Right lobe of liver (tissue), 6 donors: Measurements from ENCODE around the gene CTNND2. TPM values are rescaled to one million over a fixed set of nuclear protein-coding genes. Genes with fewer than 3 reads are reported as not detected.

Source experiments
- ATAC-seq, 4 donors: fragments of 200-7000 bp; cut with Tn5 transposase; one replicate each; pipeline ENCODE4 v1.9.1; 2020; ENCODE audit warnings: mild to moderate bottlenecking in 4 of 4, moderate library complexity in 4 of 4
- DNase-seq, 3 donors: peaks; one replicate each; pipeline ENCODE4 v3.0.0-alpha.2; 2020
- H3K27ac ChIP-seq, 3 donors: fragments of 200-600 bp; one replicate each; pipeline ENCODE4 v1.8.0; 2022
- H3K27me3 ChIP-seq, 2 donors: fragments of 200-600 bp; one replicate each; pipeline ENCODE4 v1.8.0; 2022
- H3K36me3 ChIP-seq, 4 donors: fragments of 200-600 bp; sonication (generic) in 1 of 4; one replicate each; pipeline versions ENCODE4 v1.5.1 to v1.8.0; 2017 to 2022; ENCODE audit warnings: control low read depth in 1 of 4
- H3K4me1 ChIP-seq, 4 donors: fragments of 200-600 bp; sonication (generic) in 1 of 4; one replicate each; pipeline versions ENCODE4 v1.5.1 to v1.8.0; 2017 to 2022; ENCODE audit warnings: control low read depth in 1 of 4
- H3K4me3 ChIP-seq, 3 donors: fragments of 200-600 bp; one replicate each; pipeline ENCODE4 v1.8.0; 2022
- H3K9me3 ChIP-seq, 4 donors: fragments of 200-600 bp; sonication (generic) in 1 of 4; one replicate each; pipeline versions ENCODE4 v1.5.1 to v1.8.0; 2017 to 2022; ENCODE audit warnings: control low read depth in 1 of 4
- CTCF ChIP-seq, 4 donors: fragments of 200-600 bp in 3 of 4; fragments of 450-650 bp in 1 of 4; IDR thresholded peaks; one replicate each; pipeline versions ENCODE4 v1.5.1 to v1.8.0; 2016 to 2022; ENCODE audit warnings: antibody characterized with exemption in 4 of 4, mild to moderate bottlenecking in 2 of 4
- POLR2A ChIP-seq: fragments of 450-650 bp; IDR thresholded peaks from one replicate; pipeline ENCODE4 v1.6.1; 2017; ENCODE audit warnings: antibody characterized with exemption, mild to moderate bottlenecking
- WGBS: methylation state at CpG from one replicate; pipeline ENCODE4 v1.1.6; 2018; ENCODE audit warnings: low coverage, low lambda C conversion rate; ENCODE audit not compliant: insufficient coverage; ENCODE audit errors: missing lambda C conversion rate; 5-methylcytosine and 5-hydroxymethylcytosine counted together
- intact Hi-C, 2 donors: fragments of 100-400 bp; cut with DNase I; formaldehyde crosslinking; loops; one replicate each; pipeline versions ENCODE4 v1.11.2 to v1.14.1; 2022
- total RNA-seq, 6 experiments: library from RNA; depleted of rRNA in 2 of 6; stranded (reverse); fragments of >200 nt in 2 of 6; fragmentation: NEBNext Ultra II Directional in 3 of 6; extraction: Animal tissue kit (Norgen Biotek cat#: 25700) in 3 of 6; gene quantifications; one replicate each; pipeline versions ENCODE4 v1.1.0 to v1.2.4, GENCODE V29; 2016 to 2023
- donor health status: DM: no; HTN: yes; CAD: no.
- donor health status: DM: no; HTN: no; CAD: no.
- donor health status: DM: no; HTN: no; CAD: no.
- donor health status: DM: no; HTN: yes; CAD: no.
- donor health status: DM: no; HTN: yes; CAD: no.

CTNND2 gene
- total RNA-seq, 6 experiments from 2014 or later: 0.06 to 1.5 (median 1.1) TPM

DNA sequence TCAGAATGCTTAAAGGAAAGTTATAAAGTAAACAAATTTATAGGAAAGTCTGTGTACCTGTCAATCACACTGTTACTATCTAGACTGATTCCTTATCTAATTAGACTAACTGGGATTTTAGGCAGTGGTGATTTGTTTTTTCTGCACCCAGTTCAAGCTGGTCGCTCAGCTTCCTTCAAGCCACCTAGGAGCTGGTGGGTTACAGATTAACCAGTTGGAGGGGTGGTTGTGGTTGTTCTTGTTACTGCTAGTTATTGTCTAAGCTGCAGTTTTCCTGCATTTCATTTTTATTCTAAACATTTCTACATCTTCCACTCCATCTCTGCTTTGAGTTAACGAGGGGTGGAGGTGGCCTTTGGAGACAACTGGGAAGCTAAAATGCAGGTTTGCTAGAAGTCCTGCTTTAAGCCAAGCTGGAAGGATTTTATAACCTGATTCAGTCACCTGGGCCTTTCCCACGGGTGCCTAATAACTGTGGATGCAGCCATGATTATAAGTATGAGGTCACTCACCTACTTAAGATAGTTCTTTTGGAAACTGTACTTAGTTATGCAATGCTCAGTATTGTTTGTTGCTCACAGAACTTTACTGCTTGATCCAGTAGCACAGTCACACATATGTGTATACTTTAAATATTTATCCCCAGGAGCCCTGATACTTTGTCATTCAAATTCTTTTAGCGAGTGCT, 839.3 kb downstream of the CTNND2 start:
- no peak for ATAC-seq
- 51% methylated on average over 4 of the region's 4 CpGs for WGBS
- Histone ChIP-seq H3K36me3 (no peaks in the 10 kb centered on the region), H3K27ac (no peak overlapping the region), H3K4me1 (no peaks in the 10 kb centered on the region), H3K4me3 (no peak overlapping the region), H3K9me3 (no peaks in the 10 kb centered on the region), H3K27me3 (no peaks in the 10 kb centered on the region)
- no peak for TF ChIP-seq CTCF (IDR thresholded peaks at IDR 0.05)
- TF ChIP-seq POLR2A: no peak
- DNase-seq: no peak
- intact Hi-C loops: no loop called here

DNA sequence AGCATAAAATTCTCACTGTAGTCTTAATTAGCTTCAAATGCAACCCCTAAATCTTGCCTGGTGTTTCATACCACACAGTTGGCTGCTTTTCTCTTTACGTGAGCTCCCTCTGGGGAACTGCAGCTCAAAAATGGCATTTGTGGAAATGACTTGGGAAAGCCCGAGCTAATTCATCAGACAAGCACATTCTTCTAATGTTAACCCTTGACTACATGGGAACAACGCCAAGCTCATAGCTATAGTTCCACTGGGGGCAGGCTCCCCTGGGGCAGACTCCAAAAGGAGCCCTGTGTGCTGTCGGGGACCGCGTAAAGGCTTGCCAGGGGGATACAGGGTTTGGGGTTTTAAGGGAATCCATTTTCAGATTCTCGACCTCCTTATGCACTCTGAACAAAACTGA, 841.8 kb downstream of the CTNND2 start:
- no peak for DNase-seq
- 36% methylated on average over 4 of the region's 7 CpGs for WGBS
- Histone ChIP-seq H3K4me1 (no peaks in the 10 kb centered on the region), H3K4me3 (no peak overlapping the region), H3K36me3 (no peaks in the 10 kb centered on the region), H3K27me3 (no peaks in the 10 kb centered on the region), H3K27ac (no peak overlapping the region), H3K9me3 (no peaks in the 10 kb centered on the region)
- TF ChIP-seq POLR2A (no peak), CTCF (IDR thresholded peaks at IDR 0.05) (no peak)
- intact Hi-C loops: no loop called here
- ATAC-seq: no peak

- Histone ChIP-seq H3K27ac (no peak overlapping the region), H3K27me3 (no peaks in the 10 kb centered on the region), H3K4me3 (no peak overlapping the region), H3K36me3 (no peaks in the 10 kb centered on the region), H3K9me3 (no peaks in the 10 kb centered on the region), H3K4me1 (no peaks in the 10 kb centered on the region)
- WGBS: 66% methylated on average over 2 of the region's 2 CpGs
- ATAC-seq (no peak), DNase-seq (no peak)
- intact Hi-C loops: no loop called here
- TF ChIP-seq CTCF (IDR thresholded peaks at IDR 0.05) (no peak), POLR2A (no peak)
Observed at GRCh38 chr5:11056560-11056959, 847.7 kb downstream of the CTNND2 start.

- no peak overlapping the region for H3K27ac ChIP-seq
- H3K4me3 ChIP-seq: no peak overlapping the region
- no peaks in the 10 kb centered on the region for H3K27me3 ChIP-seq
- TF ChIP-seq CTCF (IDR thresholded peaks at IDR 0.05): no peak
- no peak for TF ChIP-seq POLR2A
- DNase-seq (no peak), ATAC-seq (no peak)
- H3K9me3 ChIP-seq: no peaks in the 10 kb centered on the region
- 55% methylated on average over 3 of the region's 3 CpGs for WGBS
- no peaks in the 10 kb centered on the region for H3K4me1 ChIP-seq
- H3K36me3 ChIP-seq: no peaks in the 10 kb centered on the region
- intact Hi-C loops: no loop called here
Observed at GRCh38 chr5:11054014-11054413, 850.2 kb downstream of the CTNND2 start.

GRCh38 chr5:11052871-11053270, 851.4 kb downstream of the CTNND2 start:
- H3K9me3 ChIP-seq: no peaks in the 10 kb centered on the region
- no peak overlapping the region for H3K27ac ChIP-seq
- intact Hi-C loops: no loop called here
- H3K27me3 ChIP-seq: no peaks in the 10 kb centered on the region
- TF ChIP-seq CTCF (IDR thresholded peaks at IDR 0.05): no peak
- no peak for TF ChIP-seq POLR2A
- ATAC-seq (no peak), DNase-seq (no peak)
- no peaks in the 10 kb centered on the region for H3K36me3 ChIP-seq
- H3K4me1 ChIP-seq: no peaks in the 10 kb centered on the region
- H3K4me3 ChIP-seq: no peak overlapping the region
